Thyroid gland (tissue), 4 donors: Measurements from ENCODE around the gene DAB2IP. TPM values are rescaled to one million over a fixed set of nuclear protein-coding genes. Genes with fewer than 3 reads are reported as not detected.

Experiments used
- DNase-seq, 2 donors: peaks; one replicate each; pipeline ENCODE4 v3.0.0-alpha.2; 2019
- H3K27ac ChIP-seq, 3 donors: fragments of 200-600 bp; sonication (generic); 1 replicate in 2 of 3; 2 replicates in 1 of 3; pipeline ENCODE4 v1.5.1; 2016 to 2019; ENCODE audit warnings: mild to moderate bottlenecking in 1 of 3, moderate library complexity in 1 of 3
- H3K27me3 ChIP-seq: fragments of 200-600 bp; sonication (generic); one replicate; pipeline ENCODE4 v1.5.1; 2019
- H3K36me3 ChIP-seq, 2 donors: fragments of 200-600 bp; sonication (generic); one replicate each; pipeline ENCODE4 v1.5.1; 2016 to 2019
- H3K4me1 ChIP-seq, 2 donors: fragments of 200-600 bp; sonication (generic); one replicate each; pipeline ENCODE4 v1.5.1; 2017 to 2019
- H3K4me3 ChIP-seq, 3 donors: fragments of 200-600 bp; sonication (generic); replicated peaks in 1 of 3; 1 replicate in 2 of 3; 2 replicates in 1 of 3; pipeline ENCODE4 v1.5.1; 2016; ENCODE audit warnings: mild to moderate bottlenecking in 1 of 3
- H3K9me3 ChIP-seq: fragments of 200-600 bp; sonication (generic); one replicate; pipeline ENCODE4 v1.5.1; 2017
- CTCF ChIP-seq, 6 experiments: fragments of 200-600 bp in 3 of 6; fragments of 450-650 bp in 3 of 6; sonication (generic) in 3 of 6; IDR thresholded peaks; one replicate each; pipeline ENCODE4 v1.5.1; 2016 to 2019; ENCODE audit warnings: antibody characterized with exemption in 6 of 6, mild to moderate bottlenecking in 2 of 6, inconsistent platforms in 1 of 6, moderate library complexity in 1 of 6
- POLR2A ChIP-seq, 2 donors: fragments of 450-650 bp; IDR thresholded peaks; one replicate each; pipeline ENCODE4 v1.6.1; 2017; ENCODE audit warnings: antibody characterized with exemption in 2 of 2, mild to moderate bottlenecking in 2 of 2, moderate library complexity in 1 of 2
- WGBS, 2 donors: methylation state at CpG; one replicate each; pipeline ENCODE4 v1.1.5; 2017; 5-methylcytosine and 5-hydroxymethylcytosine counted together
- intact Hi-C: fragments of 100-400 bp; cut with DNase I; formaldehyde crosslinking; loops from one replicate; pipeline ENCODE4 v1.15.1; 2023
- total RNA-seq, 4 donors: library from RNA; depleted of rRNA; stranded (reverse); fragments of >200 nt; gene quantifications; one replicate each; pipeline ENCODE4 v1.2.3, GENCODE V29; 2016

The DAB2IP gene
- total RNA-seq, 4 donors from 2014 or later, result 26.0 to 48.5 (median 38.2) TPM

GRCh38 chr9:121707477-121708424 is 56.3 kb downstream of the DAB2IP start:
- WGBS, 2 donors, result 72 to 84% methylated on average over 7 of the region's 7 CpGs
- H3K36me3 ChIP-seq, result no peaks in the 10 kb centered on the region
- TF ChIP-seq POLR2A (IDR thresholded peaks at IDR 0.05) (no peak), CTCF (IDR thresholded peaks at IDR 0.05) (no peak)
- no peak overlapping the region for H3K27ac ChIP-seq
- no peaks in the 10 kb centered on the region for H3K9me3 ChIP-seq
- no peaks in the 10 kb centered on the region for H3K27me3 ChIP-seq
- DNase-seq, result no peak
- peaks cover 0 to 16% of the 10 kb centered on the region in 2 donors for H3K4me1 ChIP-seq
- H3K4me3 ChIP-seq, result no peak overlapping the region
- intact Hi-C loops, result no loop called here

DNA sequence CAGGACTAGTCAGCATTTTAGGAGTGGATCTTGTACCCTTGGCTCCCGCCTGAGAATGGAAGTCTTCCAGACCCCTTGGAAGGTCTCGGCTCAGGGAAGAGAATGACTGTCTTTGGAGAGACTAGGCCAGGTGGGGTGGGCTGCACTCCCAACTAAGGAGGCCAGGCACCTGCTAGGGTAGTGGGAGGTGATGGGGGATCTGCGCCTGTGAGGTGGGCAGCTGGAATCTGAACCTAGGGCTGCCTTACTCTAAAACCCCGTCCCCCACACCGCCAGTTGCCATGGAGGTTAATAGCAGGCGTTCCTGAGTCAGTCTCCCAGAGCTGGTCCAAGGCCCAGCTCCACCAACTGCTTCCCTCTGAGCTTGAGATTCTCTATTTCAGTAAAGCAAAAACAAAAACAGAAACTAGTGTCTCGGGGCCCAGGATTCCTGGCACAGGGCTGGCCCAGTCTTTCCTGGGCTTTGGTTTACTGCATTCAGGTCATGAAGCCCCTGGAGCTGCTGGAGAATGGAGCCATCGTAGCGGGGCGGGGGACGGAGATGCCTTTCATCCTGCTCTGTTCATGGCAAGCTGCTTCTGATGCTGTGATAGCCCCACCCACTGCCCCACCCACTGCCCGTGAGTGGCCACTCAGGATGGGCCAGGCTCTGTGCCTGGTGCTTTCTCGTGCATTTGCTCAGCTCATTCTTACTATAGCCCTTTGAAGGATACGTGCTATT is 57.5 kb downstream of the DAB2IP start:
- intact Hi-C loops, result no loop called here
- no peak for TF ChIP-seq POLR2A (IDR thresholded peaks at IDR 0.05)
- TF ChIP-seq CTCF (IDR thresholded peaks at IDR 0.05), result no peak

DNA sequence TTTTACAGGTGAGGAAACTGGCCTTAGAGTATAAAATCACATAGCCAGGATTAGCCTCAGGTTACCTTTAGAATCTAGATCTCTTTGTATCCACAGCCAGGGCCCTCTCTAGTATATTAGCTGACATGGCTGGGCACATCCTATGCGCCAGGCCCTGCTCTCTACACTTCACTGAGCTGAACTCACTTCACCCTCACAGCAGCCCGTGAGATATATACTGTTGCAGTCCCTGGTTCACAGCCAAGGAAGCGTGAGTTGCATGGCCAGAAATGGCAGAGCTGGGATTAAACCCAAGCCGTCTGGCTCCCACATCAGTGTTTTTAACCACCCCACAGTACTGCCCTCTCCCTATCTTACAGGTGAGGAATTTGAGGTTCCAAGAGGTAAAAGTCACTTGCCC is 58.4 kb downstream of the DAB2IP start:
- Histone ChIP-seq H3K9me3 (no peaks in the 10 kb centered on the region), H3K27ac (no peak overlapping the region), H3K4me1 (peaks cover 0 to 16% of the 10 kb centered on the region in 2 donors), H3K36me3 (no peaks in the 10 kb centered on the region), H3K4me3 (no peak overlapping the region), H3K27me3 (no peaks in the 10 kb centered on the region)
- intact Hi-C loops, result no loop called here
- DNase-seq, result peak; percentile 46 to 50
- TF ChIP-seq POLR2A (IDR thresholded peaks at IDR 0.05) (no peak), CTCF (IDR thresholded peaks at IDR 0.05) (no peak)
- 60 to 61% methylated on average over 4 of the region's 4 CpGs for WGBS, 2 donors

More for the DNA sequence above, 57.5 kb downstream of the DAB2IP start:
- no peaks in the 10 kb centered on the region for H3K36me3 ChIP-seq
- no peaks in the 10 kb centered on the region for H3K27me3 ChIP-seq
- H3K4me3 ChIP-seq, result no peak overlapping the region
- H3K4me1 ChIP-seq, result peaks cover 0 to 16% of the 10 kb centered on the region in 2 donors
- no peaks in the 10 kb centered on the region for H3K9me3 ChIP-seq
- DNase-seq, result no peak
- no peak overlapping the region for H3K27ac ChIP-seq
- 87 to 92% methylated on average over 11 to 12 of the region's 14 CpGs for WGBS, 2 donors

- Histone ChIP-seq H3K9me3 (no peaks in the 10 kb centered on the region), H3K36me3 (no peaks in the 10 kb centered on the region), H3K27me3 (no peaks in the 10 kb centered on the region), H3K4me3 (no peak overlapping the region), H3K4me1 (peaks cover 0 to 16% of the 10 kb centered on the region in 2 donors), H3K27ac (no peak overlapping the region)
- intact Hi-C loops, result no loop called here
- TF ChIP-seq POLR2A (IDR thresholded peaks at IDR 0.05), result no peak
- TF ChIP-seq CTCF (IDR thresholded peaks at IDR 0.05), result no peak
- DNase-seq, result no peak
Observed at GRCh38 chr9:121711281-121711680, 59.8 kb downstream of the DAB2IP start.

GRCh38 chr9:121711797-121712196 is 60.4 kb downstream of the DAB2IP start:
- Histone ChIP-seq H3K9me3 (no peaks in the 10 kb centered on the region), H3K4me1 (peaks cover 0 to 16% of the 10 kb centered on the region in 2 donors), H3K27ac (no peak overlapping the region), H3K4me3 (no peak overlapping the region), H3K27me3 (no peaks in the 10 kb centered on the region), H3K36me3 (no peaks in the 10 kb centered on the region)
- TF ChIP-seq POLR2A (IDR thresholded peaks at IDR 0.05) (no peak), CTCF (IDR thresholded peaks at IDR 0.05) (no peak)
- WGBS, 2 donors, result 90 to 96% methylated on average over 5 of the region's 5 CpGs
- intact Hi-C loops, result no loop called here
- no peak for DNase-seq
